ENCODE data around the gene KCTD17.

- TF ChIP-seq, protein P1, sequence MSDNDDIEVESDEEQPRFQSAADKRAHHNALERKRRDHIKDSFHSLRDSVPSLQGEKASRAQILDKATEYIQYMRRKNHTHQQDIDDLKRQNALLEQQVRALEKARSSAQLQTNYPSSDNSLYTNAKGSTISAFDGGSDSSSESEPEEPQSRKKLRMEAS (IDR thresholded peaks at IDR 0.05): no peak
- TF ChIP-seq, protein P2, sequence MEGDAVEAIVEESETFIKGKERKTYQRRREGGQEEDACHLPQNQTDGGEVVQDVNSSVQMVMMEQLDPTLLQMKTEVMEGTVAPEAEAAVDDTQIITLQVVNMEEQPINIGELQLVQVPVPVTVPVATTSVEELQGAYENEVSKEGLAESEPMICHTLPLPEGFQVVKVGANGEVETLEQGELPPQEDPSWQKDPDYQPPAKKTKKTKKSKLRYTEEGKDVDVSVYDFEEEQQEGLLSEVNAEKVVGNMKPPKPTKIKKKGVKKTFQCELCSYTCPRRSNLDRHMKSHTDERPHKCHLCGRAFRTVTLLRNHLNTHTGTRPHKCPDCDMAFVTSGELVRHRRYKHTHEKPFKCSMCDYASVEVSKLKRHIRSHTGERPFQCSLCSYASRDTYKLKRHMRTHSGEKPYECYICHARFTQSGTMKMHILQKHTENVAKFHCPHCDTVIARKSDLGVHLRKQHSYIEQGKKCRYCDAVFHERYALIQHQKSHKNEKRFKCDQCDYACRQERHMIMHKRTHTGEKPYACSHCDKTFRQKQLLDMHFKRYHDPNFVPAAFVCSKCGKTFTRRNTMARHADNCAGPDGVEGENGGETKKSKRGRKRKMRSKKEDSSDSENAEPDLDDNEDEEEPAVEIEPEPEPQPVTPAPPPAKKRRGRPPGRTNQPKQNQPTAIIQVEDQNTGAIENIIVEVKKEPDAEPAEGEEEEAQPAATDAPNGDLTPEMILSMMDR (IDR thresholded peaks at IDR 0.05; ENCODE audit: low read depth, low read length, missing input control): no peak
- no peak for TF ChIP-seq ATF3 (IDR thresholded peaks at IDR 0.05)
- TF ChIP-seq, protein P3, sequence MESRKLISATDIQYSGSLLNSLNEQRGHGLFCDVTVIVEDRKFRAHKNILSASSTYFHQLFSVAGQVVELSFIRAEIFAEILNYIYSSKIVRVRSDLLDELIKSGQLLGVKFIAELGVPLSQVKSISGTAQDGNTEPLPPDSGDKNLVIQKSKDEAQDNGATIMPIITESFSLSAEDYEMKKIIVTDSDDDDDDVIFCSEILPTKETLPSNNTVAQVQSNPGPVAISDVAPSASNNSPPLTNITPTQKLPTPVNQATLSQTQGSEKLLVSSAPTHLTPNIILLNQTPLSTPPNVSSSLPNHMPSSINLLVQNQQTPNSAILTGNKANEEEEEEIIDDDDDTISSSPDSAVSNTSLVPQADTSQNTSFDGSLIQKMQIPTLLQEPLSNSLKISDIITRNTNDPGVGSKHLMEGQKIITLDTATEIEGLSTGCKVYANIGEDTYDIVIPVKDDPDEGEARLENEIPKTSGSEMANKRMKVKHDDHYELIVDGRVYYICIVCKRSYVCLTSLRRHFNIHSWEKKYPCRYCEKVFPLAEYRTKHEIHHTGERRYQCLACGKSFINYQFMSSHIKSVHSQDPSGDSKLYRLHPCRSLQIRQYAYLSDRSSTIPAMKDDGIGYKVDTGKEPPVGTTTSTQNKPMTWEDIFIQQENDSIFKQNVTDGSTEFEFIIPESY (IDR thresholded peaks at IDR 0.05): no peak
- TF ChIP-seq REST (IDR thresholded peaks at IDR 0.05): no peak
- TF ChIP-seq RAD21 (IDR thresholded peaks at IDR 0.05): no peak
- TF ChIP-seq SP1 (IDR thresholded peaks at IDR 0.05): no peak
Observed at GRCh38 chr22:37058917-37059701, 7.6 kb downstream of the KCTD17 start.
